Thyroid gland (tissue), 4 donors: ENCODE data around the gene CKS1B.
A peak's percentile ranks its signal among the peaks of the same experiment; 100 is the strongest.

ENCODE experiments used
- CTCF ChIP-seq, 6 experiments: fragments of 200-600 bp in 3 of 6; fragments of 450-650 bp in 3 of 6; sonication (generic) in 3 of 6; IDR thresholded peaks; one replicate each; pipeline ENCODE4 v1.5.1; 2016 to 2019; ENCODE audit warnings: antibody characterized with exemption in 6 of 6, mild to moderate bottlenecking in 2 of 6, inconsistent platforms in 1 of 6, moderate library complexity in 1 of 6
- POLR2A ChIP-seq, 2 donors: fragments of 450-650 bp; IDR thresholded peaks; one replicate each; pipeline ENCODE4 v1.6.1; 2017; ENCODE audit warnings: antibody characterized with exemption in 2 of 2, mild to moderate bottlenecking in 2 of 2, moderate library complexity in 1 of 2

- peak in 5 of 6 experiments; percentile 19 to 44 (median 38) for TF ChIP-seq CTCF (IDR thresholded peaks at IDR 0.05)
- peak; percentile 69 to 91 for TF ChIP-seq POLR2A (IDR thresholded peaks at IDR 0.05)
Measured at GRCh38 chr1:155001675-155002463, 27.4 kb downstream of the CKS1B start.
